Stimulated activated CD8-positive, alpha-beta memory T cell treated with anti-CD3 and anti-CD28 coated beads, Interleukin-4, amount 100 ng/mL, for 48 hours (primary cell): ENCODE data around the gene ITPRID2.
"Not testable (repeated sequence)": the region's sequence is repeated elsewhere in the genome, so short reads cannot be mapped to it uniquely, and the experiment has no call there.

Experiments used
- DNase-seq: peaks from one replicate; pipeline ENCODE4 v3.0.0-alpha.2; 2020

ITPRID2 gene

DNA sequence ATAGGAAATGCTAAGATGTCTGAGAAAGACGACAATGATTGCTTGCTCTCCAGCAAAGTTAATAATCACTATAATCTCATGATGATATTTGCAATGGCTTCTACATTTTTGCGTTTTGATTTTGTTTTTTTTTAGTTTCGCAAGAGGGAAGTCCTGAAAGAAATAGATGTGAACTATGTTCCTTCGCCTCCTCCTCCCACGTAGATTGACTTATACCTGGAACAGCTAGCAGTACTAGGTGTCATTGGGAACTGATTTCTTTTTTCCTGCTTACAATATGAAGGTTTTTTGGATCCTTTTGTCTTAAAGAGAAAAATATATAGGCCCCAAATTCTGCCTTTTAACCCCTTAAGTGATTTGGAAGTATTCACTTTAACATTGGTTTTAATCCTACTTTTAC is 26.7 kb downstream of the ITPRID2 start:
- DNase-seq, result no peak

DNA sequence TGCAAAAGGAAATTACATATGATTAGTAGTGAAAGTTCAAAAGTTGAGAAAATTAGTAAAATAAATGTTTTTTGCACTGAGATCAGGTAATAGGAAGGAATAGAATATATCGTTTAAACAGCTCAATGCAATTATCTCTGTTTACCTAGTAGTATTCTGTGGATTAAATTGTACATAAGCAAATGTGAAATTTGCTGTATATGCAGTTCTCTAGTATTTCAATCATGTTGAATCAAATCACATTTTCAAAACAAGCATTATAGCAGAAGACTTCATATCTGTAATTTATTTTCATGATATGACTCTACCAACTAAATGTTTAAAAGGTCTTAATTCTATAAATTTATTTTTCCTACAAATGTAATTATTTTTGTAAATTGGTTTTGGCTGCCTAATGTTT is 31.6 kb downstream of the ITPRID2 start:
- no peak for DNase-seq

DNA sequence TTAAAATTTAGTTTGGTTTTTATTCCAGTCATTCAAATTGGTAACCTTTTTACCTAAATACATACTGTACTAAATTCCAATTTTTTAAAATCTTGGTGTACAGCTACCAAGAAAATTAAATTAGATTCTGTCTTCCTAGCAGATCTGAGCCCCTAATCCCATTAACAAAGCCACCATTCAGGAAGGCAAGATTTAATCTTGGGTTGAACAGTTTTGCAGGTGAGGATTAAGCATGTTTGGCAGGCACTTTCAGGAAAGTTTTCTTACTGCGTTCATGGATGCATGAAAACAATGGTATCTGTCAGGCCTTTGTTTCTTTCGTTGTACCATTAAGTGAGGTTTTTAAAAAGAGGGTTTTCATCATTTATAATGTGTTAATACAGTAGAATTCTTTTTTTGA is 32.8 kb downstream of the ITPRID2 start:
- no peak for DNase-seq

DNA sequence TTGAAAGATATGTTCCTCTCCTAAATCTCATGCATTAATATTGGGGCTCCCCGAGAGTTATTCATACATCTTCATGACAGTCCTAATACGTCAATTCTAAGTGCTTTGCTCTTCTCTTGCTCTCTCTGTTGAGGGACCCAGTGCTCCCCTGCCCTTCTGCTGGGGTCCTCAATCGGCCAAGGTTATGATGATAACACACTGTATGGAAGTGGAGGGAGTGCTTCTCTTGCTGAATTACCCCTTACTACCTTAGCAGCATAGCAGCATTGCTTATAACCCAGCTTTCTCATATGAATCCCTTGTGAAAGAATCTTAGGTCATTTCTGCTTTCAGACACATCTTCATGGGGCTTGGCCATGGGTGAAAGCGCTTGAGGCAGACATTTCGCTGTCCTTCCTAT is 43.2 kb downstream of the ITPRID2 start:
- no peak for DNase-seq

DNA sequence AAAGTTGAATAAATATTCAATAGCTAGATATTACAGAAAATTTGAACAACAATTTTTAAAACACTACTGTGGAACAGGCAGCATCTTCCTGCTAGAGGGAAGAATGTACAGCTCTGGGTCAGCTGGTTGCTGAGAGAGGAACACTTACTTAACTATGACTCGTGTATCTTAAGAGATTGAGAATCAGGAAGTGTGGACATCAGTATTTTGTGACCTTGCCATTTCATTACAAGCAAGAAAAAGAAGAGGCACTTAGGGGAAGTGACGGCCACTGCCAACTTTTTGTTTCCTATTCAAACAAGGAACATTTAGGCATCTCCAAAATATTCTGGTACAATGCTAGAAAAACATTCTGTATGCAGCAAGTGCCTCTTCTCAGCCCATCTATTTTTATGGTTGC is 45.9 kb downstream of the ITPRID2 start:
- no peak for DNase-seq

DNA sequence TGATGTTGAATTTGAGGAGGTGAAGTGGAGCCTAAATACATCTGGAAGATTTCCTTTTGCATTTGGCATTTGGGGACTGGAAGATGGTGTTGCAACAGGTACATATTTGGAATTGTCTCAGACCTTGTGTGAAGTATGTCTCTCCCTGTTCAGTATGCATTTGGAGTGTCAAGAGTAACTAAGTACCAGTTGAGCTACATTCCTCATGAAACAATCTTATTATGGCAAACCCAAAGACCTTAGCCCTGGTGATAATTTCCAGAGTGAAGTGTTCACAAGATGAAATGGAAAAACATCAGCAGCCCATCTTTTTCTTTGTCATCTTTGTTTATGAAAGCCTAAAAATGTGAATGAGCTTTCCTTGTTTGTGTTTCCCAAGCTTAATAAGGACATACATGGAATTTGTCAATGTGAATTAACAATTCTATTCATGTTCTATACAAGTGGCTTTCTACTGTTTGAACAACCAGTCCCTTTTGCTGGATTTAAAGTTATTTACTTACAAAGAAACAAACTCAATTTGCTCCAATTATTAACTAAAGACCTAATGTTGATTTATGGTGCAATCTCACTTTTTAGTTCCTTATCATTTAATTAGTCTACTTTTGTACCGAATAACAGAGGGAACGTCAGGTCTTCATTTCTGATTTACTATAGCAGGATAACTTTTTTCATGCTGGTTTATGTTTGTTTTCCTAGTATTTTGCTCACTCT is 52.0 kb downstream of the ITPRID2 start:
- no peak for DNase-seq

DNA sequence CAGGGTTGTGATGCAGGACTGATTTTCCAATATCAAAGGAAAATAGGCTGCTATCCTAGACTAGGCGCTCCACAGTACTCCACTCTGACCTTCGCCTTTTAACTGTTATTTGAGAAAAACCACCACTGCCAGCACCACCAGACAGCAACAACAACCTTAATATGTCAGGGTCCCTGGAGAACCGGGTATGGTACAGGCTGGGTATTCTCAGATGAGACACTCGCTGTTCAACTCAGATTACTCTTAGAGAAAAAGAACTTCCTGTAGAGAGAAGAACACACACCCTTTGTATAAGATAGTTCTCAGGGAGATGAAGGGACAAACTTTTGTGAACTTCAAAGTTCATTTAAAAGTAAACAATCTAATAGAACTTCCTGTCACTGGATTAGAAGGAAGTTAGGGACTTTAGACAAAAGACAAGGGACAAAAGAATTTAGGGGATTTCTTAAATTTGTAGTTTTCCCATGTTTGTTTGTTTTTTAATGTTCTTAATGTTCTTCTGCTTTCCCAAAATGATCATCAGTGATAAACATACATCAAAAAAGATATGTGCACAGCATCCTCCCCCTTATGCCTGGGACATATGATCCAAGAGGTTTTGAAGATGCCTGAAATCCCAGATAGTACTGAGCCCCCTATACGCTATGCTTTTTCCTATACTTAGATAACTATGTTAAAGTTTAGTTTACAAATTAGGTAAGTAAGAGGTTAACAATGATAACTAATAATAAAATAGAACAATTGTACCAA is 52.8 kb downstream of the ITPRID2 start:
- DNase-seq, result no peak

DNA sequence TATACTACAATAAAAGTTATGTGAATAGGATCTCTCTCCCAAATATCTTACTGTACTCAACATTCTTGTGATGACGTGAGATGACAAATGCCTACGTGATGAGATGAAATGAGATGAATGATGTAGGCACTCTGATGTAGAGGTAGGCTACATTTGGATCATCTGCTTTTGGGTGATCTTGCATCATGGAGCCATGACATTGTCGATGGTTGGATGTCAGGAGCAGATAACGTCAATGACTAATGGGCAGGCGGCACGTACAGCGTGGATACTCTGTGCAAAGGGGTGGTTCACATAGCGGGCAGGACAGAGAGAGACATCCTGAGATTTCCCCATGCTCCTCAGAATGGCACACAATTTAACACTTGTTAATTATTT is 53.4 kb downstream of the ITPRID2 start:
- DNase-seq, result no peak

DNA sequence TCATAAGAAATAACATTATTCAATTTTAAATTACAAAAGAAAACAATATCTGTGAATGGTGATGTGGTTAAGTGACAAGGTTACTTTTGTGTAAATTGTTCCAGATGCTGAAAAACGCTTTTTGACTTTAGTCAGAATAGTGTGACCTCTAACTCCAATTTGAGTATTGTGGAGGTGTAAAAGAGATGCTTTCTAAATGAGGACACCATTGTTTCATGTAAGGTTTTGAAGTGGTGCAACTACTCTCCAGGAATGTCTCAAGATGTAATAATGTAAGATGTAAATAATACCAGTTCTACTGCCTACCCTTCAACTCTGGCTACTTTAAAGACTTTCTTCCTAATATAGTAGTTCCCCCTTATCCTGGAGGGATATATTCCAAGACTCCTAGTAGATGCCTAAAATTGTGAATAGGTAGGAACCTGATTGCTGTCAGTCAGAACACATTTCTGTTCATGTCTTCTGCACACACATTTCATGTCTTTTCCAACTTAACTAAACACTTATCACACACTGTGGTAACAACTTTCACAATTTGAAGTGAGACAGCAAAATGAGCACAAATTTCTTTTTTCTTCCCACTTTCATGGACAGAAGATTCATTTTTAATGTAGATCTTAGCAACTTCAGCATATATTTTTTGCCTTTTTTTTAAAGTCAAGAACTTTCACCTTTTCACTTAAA is 55.1 kb downstream of the ITPRID2 start:
- no peak for DNase-seq

DNA sequence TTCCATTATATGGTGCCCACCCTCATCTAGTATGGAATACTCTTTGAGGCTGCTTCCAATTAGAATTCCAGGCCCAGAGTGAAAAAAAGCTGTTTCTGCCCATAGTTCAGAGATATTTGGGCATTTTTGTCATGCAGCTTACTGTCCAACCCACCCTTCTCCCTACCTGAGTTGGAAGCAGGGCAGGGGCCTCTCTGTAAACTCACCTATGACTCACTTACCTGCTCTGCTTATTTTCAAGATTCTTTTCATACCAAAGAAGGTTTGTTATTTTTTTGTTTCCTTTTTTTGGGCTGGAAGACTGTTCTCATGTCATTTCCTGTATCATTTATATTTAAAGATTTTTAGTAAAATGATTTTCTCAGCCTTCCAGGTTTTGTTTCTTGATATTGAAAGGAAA is 55.7 kb downstream of the ITPRID2 start:
- no peak for DNase-seq

DNA sequence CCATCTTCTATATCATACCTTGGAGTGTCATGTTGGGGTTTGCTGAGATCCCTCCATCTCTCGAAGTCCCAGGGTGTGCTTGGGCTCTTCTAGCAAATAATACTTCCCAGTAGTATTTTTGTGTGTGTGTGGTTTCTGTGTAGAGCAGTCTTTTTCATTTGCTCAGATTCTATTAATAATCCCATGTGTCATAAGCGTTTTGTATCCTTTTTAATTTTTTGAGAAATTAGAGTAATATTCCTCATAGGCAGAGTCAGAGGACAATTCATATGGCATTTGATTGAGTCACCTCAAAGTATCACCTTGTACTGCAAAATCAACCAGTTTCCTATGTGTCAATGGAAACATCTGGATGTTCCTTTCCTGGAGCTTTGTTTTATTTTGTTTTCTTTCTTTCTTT is 56.7 kb downstream of the ITPRID2 start:
- DNase-seq, result no peak

DNA sequence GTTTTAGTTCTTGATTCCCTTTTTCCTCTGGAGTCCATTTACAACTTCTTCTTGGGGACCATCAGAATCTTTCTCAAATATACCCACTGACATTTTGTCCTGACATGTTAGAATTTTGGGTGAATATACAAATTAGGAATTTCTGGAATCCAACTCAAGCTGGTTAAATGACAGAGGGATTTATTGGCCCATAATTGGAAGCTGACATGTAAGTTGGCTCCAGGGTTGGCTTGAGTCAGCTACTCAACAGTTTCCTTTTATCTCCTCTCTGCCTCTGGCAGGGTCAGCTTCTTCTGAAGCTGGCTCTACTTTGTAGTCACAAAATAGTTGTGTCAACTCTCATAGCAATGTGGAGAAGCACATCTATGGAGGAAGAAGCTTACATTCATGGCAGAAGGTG is 57.5 kb downstream of the ITPRID2 start:
- no peak for DNase-seq

DNA sequence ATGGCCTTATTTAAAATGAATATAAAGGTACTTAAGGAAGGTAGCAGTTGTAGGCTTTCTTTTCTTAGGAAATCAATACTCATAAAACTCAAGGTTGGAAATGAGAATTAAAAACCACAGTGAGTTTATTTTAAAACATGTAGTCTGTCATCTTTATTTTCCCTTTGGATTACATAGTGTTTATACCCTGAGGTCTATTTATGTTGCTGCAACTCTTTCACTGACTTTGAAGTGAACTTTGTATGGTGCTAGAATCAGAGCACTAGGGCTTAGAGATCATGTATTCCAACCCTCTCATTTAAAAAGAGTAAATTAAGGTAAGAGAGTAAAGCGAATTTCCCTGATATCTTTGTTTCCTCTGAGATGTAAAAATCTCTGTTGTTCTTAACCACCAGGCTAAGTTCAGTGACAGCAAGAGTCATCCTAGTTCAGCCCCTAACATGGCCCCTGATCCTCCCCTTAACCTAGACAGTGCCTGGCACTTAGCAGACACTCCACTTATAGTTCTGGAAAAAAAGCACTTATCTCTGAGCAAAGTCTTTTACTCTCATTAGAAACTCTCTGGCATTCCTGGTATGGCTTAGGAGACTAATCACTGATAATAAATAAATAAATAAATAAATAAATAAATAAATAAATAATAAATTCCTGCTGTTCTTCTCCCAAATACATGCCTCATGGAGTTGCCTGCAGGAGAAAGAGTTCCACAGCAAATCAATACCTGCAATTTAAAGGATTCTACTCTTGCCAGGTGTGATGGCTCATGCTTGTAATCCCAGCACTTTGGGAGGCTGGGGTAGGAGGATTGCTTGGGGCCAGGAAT is 61.1 kb downstream of the ITPRID2 start:
- DNase-seq, result no peak

DNA sequence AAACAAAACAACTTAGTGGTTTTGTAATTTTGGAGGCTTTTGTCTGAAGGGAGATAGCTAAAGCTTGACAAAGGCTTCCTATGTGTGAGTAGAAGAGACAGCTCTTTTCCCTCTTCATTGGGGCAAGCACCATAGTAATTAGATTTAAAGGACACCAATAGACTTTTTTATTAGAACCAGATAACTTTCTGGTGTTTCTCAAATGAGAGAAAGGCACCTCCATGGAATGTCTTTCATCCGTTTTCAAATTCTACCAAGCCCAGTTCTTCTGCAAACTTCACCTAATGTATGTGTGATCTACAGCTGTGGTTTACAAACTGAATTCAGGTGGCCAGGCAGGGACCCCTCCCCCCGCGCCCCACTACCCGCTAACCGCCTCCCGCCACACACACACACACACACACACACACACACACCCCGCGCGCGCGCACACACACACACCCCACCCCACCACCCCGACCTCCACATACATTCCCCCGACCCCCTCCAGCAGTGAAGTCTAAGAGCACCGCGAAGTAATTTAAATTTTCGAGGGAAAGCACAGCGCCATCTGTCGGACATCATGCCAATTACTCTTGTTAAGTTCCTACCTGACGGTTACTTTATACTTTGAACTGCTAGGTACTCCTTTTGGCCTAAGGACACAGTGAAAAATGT is 62.5 kb downstream of the ITPRID2 start:
- DNase-seq, result peak; percentile 81

DNA sequence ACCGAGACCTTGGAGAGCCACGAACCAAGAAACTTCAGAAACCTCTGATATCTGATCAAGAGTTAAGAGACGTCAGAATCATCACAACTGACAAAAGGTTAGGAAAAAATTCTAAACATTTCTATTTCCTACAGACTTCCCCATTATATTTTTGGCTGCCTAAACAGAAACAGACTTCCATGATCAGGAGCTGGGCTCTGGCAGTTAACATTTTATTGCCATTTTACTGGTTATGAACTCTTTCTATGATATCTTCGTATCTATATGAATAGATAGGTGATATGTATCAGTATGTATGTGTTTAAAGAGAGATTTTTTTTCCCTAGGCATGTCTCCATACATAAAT is 63.0 kb downstream of the ITPRID2 start:
- DNase-seq, result no peak

DNA sequence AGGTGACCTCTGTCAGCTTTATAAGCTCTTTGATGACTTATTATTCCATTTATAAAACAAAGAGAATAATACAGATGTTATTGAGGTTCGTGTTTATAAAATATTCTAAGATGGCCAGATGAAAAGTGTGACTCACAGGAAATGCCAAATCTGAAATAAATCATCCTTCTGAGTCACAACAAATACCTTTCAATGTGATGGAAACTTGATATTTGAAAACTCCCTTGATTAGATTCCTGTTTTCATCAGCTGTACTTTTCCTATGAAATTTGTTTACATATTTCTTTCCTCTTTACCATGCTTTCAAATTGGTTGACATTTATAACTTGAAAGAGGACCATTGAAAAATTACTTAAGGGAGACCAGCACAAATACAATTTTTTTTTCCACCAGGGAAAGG is 63.5 kb downstream of the ITPRID2 start:
- no peak for DNase-seq

DNA sequence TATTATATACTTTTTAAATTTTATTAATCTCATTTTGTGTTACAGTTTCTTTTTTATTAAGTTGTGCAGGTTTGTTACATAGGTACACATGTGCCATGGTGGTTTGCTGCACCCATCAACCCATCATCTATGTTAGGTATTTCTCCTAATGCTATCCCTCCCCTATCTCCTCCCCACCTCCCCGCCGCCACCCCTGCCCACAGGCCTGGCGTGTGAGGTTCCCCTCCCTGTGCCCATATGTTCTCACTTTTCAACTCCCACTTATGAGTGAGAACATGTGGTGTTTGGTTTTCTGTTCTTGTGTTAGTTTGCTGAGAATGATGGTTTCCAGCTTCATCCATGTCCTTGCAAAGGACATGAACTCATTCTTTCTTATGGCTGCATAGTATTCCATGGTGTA is 64.3 kb downstream of the ITPRID2 start:
- not testable (repeated sequence) for DNase-seq

DNA sequence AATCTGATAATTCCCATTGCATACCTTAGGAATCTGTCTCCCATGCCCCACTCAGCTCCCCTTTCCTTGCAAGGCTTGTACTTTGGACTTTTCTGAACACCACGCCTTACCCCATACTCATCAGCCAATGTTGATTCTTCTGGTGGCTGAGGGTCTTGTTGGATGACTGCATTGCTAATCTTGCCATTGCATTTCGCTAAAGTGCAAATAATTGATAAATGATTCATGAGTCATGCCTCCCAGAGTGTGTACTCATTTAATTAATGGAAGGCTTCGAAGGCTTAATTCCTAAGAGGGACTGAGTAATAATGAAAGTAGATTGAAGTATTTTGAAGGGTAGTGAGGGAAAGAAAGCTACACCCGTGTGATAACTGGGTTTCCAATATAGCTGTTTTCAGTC is 66.1 kb downstream of the ITPRID2 start:
- no peak for DNase-seq

DNA sequence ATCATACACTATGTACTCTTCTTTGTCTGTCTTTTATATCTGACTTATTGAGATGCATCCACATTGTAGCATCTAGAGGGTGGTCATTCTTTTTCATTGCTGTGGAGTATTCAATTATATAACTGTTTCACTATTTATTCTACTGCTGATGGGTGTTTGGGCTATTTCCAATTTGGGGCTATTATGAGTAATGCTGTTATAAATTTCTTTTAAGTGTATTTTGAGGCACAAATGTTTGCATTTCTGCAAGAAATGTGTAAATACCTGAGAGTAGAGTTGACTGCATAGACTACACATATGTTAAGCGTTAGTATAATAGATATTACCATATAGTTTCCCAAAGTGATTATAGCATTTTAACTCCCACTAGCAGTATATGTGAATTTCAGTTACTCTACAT is 67.2 kb downstream of the ITPRID2 start:
- no peak for DNase-seq

DNA sequence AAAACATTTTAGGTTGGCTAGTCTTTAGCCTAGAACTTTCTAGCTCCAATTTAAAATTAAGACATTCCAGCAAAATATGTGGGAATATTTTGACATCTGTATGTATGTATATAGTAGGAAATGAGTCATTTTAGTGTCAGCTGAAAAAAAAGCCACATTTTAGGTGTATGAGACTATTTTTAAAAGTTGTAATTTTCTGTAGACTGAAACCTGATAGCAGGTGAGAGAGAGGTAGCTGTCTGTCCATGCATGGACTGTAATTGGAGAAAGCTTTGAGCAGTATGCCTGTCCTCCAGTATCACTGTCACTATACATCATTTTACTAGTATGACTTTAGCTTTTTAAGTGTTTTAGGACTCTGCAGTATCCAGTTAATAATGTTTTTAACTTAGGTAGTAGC is 68.0 kb downstream of the ITPRID2 start:
- DNase-seq, result no peak

DNA sequence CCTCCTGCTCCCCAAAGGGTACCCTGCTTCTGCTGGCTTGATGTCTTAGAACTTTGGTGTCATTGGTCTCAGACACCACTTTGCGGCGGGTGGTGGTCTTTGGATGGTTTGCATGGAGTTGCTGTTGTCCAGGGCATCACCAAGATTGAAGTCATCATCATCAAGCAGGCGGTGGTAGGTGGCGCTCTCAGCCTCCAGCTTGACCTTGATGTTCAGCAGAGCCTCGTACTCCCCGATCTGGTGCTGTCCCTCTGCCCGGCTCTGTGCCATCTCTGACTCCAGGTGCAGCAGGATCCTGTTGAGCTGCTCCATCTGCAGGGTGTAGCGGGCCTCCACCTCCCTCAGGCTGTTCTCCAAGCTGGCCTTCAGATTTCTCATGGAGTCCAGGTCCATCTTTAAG is 69.6 kb downstream of the ITPRID2 start:
- not testable (repeated sequence) for DNase-seq

DNA sequence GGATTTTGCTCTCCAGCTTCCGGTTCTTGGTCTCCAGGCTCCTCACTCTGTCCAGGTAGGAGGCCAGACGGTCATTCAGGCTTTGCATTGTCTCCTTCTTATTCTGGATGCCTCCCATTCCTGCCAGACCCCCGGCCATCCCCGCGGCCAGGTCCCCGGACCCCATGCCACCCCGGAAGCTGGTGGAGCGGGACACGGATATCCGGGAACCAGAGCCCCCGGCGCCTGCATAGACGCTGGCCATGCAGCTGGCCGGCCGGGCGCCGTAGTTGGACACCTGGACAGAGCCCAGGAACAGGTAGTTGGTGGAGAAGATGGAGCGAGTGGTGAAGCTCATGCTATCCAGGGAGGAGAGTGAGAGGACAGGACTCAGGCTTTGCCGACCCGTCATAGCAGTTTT is 70.6 kb downstream of the ITPRID2 start:
- no peak for DNase-seq
